SK-N-SH (cell line): ENCODE data around the gene KIAA0319L. TPM values are rescaled to one million over a fixed set of nuclear protein-coding genes. Genes with fewer than 3 reads are reported as not detected.

Experiments used
- CTCF ChIA-PET: fragments of 300-600, 350-600 bp; formaldehyde crosslinking; extraction: SDS; loops from one replicate; lab custom pipeline; 2021; lab: Yijun Ruan, JAX
- POLR2A ChIA-PET: fragments of 350-600 bp; sonication (Branson Sonifier 250); formaldehyde crosslinking; extraction: SDS; loops from one replicate; lab custom pipeline; 2020; ENCODE audit warnings: antibody characterized with exemption, inconsistent platforms; lab: Yijun Ruan, JAX
- DNase-seq: peaks from one replicate; pipeline ENCODE4 v3.0.0; 2012
- H2AFZ ChIP-seq: fragments of 200-600 bp; sonication (generic); 2 replicates; pipeline ENCODE4 v1.8.1; 2016; ENCODE audit warnings: antibody characterized with exemption, mild to moderate bottlenecking, low read depth
- H3F3A ChIP-seq: fragments of 200-600 bp; sonication (generic); replicated peaks from 2 replicates; pipeline ENCODE3; 2016; ENCODE audit warnings: antibody characterized with exemption, mild to moderate bottlenecking; ENCODE audit not compliant: insufficient read depth
- H3K27ac ChIP-seq, 2 experiments: fragments of 200-500 bp in 1 of 2; fragments of 200-600 bp in 1 of 2; sonication (Bioruptor generic) in 1 of 2; sonication (generic), shearing (Covaris generic) in 1 of 2; 2 replicates each; pipeline versions ENCODE4 v1.5.1 to v1.6.1; 2014 to 2016; ENCODE audit warnings: low read depth in 2 of 2, inconsistent platforms in 1 of 2, low read length in 1 of 2, mild to moderate bottlenecking in 1 of 2, mixed read lengths in 1 of 2
- H3K27me3 ChIP-seq: fragments of 200-600 bp; sonication (generic), shearing (Covaris generic); 2 replicates; pipeline ENCODE4 v1.6.1; 2016; ENCODE audit warnings: mixed run types; ENCODE audit not compliant: insufficient read depth
- H3K36me3 ChIP-seq, 2 experiments: fragments of 200-500 bp in 1 of 2; fragments of 200-600 bp in 1 of 2; sonication (Bioruptor generic) in 1 of 2; sonication (generic) in 1 of 2; replicated peaks in 1 of 2; 2 replicates each; pipeline versions ENCODE3 to v1.5.1; 2014 to 2016; ENCODE audit warnings: low read length in 1 of 2, mild to moderate bottlenecking in 1 of 2; ENCODE audit not compliant: insufficient read depth in 2 of 2, control insufficient read depth in 1 of 2
- H3K4me1 ChIP-seq, 2 experiments: fragments of 200-500 bp in 1 of 2; fragments of 200-600 bp in 1 of 2; sonication (Bioruptor generic) in 1 of 2; sonication (generic), shearing (Covaris generic) in 1 of 2; 2 replicates each; pipeline versions ENCODE4 v1.5.1 to v1.6.1; 2014 to 2016; ENCODE audit warnings: low read depth in 1 of 2, low read length in 1 of 2, mixed run types in 1 of 2; ENCODE audit not compliant: insufficient read depth in 2 of 2, control insufficient read depth in 1 of 2
- H3K4me2 ChIP-seq: fragments of 200-600 bp; sonication (generic), shearing (Covaris generic); 2 replicates; pipeline ENCODE4 v1.6.1; 2017; ENCODE audit warnings: mixed run types
- H3K4me3 ChIP-seq, 2 experiments: fragments of 200-500 bp in 1 of 2; fragments of 200-600 bp in 1 of 2; sonication (Bioruptor generic) in 1 of 2; sonication (generic), shearing (Covaris generic) in 1 of 2; 2 replicates each; pipeline versions ENCODE4 v1.5.1 to v1.8.1; 2014 to 2016; ENCODE audit warnings: low read depth in 2 of 2, inconsistent platforms in 1 of 2, low read length in 1 of 2, mild to moderate bottlenecking in 1 of 2, mixed read lengths in 1 of 2, moderate library complexity in 1 of 2
- H3K79me2 ChIP-seq: fragments of 200-600 bp; sonication (generic); 2 replicates; pipeline ENCODE4 v1.8.1; 2017; ENCODE audit warnings: mild to moderate bottlenecking; ENCODE audit not compliant: insufficient read depth
- H3K9ac ChIP-seq: fragments of 200-600 bp; sonication (generic); 2 replicates; pipeline ENCODE4 v1.6.1; 2017; ENCODE audit warnings: mixed run types
- H3K9me2 ChIP-seq: fragments of 200-600 bp; sonication (generic); 2 replicates; pipeline ENCODE4 v1.6.1; 2017; ENCODE audit warnings: mixed run types
- H3K9me3 ChIP-seq: fragments of 200-600 bp; sonication (generic); 2 replicates; pipeline ENCODE4 v1.6.1; 2017; ENCODE audit warnings: mixed run types, mild to moderate bottlenecking, moderate library complexity
- H4K20me1 ChIP-seq: fragments of 200-600 bp; sonication (generic); 2 replicates; pipeline ENCODE4 v1.6.1; 2017; ENCODE audit warnings: mild to moderate bottlenecking, mixed run types; ENCODE audit not compliant: insufficient read depth
- ELF1 ChIP-seq: IDR thresholded peaks from 2 replicates; pipeline ENCODE4 v1.4.0; 2012
- EZH2phosphoT487 ChIP-seq: fragments of 200-600 bp; sonication (generic); IDR thresholded peaks from 2 replicates; pipeline ENCODE4 v1.6.1; 2017; ENCODE audit warnings: low read depth, mixed run types, mild to moderate bottlenecking, antibody characterized with exemption, moderate library complexity, borderline replicate concordance
- FOSL2 ChIP-seq: IDR thresholded peaks from 2 replicates; pipeline ENCODE4 v1.4.0; 2012; ENCODE audit warnings: low read depth, mild to moderate bottlenecking, moderate library complexity, borderline replicate concordance
- RAD21 ChIP-seq: IDR thresholded peaks from 2 replicates; pipeline ENCODE4 v1.6.1; 2012; ENCODE audit warnings: mild to moderate bottlenecking, low read length
- WGBS: methylation state at CpG from one replicate; pipeline ENCODE4 v1.1.6; 2017; ENCODE audit warnings: low lambda C conversion rate; 5-methylcytosine and 5-hydroxymethylcytosine counted together
- polyA plus RNA-seq, 3 experiments: library from polyadenylated mRNA; depleted of rRNA; stranded (reverse); fragments of >200 nt; gene quantifications; 2 replicates each; pipeline ENCODE4 v1.2.3, GENCODE V29; 2012
- TF ChIP-seq, protein P1 (sequence below): fragments of 150-350 bp; IDR thresholded peaks from 2 replicates; pipeline ENCODE4 v1.6.1; 2017; ENCODE audit warnings: antibody characterized with exemption, low read length, low read depth, borderline replicate concordance
- TF ChIP-seq, protein P2 (sequence below): fragments of 200-600 bp; sonication (generic); IDR thresholded peaks from 2 replicates; pipeline ENCODE4 v1.6.1; 2017; ENCODE audit warnings: antibody characterized with exemption, mild to moderate bottlenecking, moderate library complexity
- TF ChIP-seq, protein P3 (sequence below): IDR thresholded peaks from 2 replicates; pipeline ENCODE4 v1.4.0; 2012; ENCODE audit warnings: low read depth, borderline replicate concordance

KIAA0319L gene
- polyA plus RNA-seq, 1 of the 3 experiments (the other 2 are of a cell fraction): 51.9 TPM

DNA sequence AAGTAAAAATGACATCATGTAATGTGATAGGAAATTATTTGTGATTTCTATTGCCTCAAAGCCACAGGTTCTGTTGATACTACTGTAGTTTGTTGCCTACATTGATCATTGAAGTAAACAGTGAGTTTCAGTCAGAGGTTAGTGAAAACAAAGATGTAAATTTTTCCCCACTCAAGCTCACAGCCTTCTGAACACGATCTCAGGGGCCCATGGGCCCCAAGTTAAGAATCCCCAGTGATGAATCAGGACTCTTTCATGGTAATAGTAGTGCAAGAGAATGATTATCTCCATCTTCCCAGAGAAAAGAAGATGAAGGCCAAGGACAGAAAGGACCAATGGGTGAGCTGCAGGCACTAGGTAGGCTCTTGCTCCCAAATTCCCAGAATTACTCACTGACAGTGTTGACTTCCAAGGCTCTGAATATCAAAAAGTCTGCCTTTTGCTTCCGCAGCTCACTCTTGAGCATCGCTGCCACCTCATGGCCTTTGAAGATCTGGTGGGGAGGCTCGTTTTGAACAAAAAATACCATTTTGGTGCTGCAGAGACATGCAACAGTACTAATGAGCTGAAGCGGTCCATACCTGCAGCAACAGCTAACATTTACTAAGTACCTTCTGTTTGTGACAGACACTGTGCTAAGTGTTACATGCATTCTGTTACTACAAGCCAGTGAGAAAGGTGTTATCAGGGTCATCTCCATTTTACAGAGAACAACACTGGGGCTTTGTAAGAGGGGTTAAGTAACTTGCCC is 113.3 kb downstream of the KIAA0319L start:
- peaks cover 39 to 89% of the 10 kb centered on the region in 2 experiments for H3K36me3 ChIP-seq
- POLR2A ChIA-PET: no interaction called here
- 71% methylated on average over 2 of the region's 5 CpGs for WGBS

DNA sequence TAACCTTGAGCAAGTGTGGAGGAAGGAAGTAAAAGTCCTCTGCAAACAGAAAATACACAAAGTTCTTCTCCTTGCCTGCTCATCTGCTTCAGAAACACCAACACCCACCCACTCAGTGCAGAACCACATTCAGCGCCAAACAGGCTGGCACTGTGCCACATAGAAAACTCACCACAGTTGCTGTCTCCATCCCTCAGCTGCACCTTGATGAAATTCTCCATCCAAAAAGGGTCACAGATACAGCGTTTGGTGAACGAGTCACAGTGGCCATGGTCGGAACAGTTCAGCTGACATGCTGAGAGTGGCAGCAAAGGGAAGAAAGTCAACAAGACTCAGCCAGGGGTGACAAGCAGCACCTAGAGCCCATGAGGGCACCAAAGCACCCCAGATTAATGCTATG is 114.5 kb downstream of the KIAA0319L start:
- no peaks in the 10 kb centered on the region for H3K79me2 ChIP-seq
- no peak for DNase-seq
- 0 out of 4 replicates have a peak, but pooled peaks cover 0 to 1% of the 10 kb centered on the region in 2 experiments for H3K4me1 ChIP-seq
- no peak overlapping the region for H3K4me3 ChIP-seq
- H3K27ac ChIP-seq: no peak overlapping the region
- no peaks in the 10 kb centered on the region for H3K27me3 ChIP-seq
- ChIA-PET POLR2A (no interaction called here), CTCF (interaction anchor here (1.5 to 1.8 kb wide), 3 partner anchors 9 to 284 kb away, joined by 5 to 10 read pairs (median 6); no protein-coding TSS in a partner anchor)
- no peaks in the 10 kb centered on the region for H4K20me1 ChIP-seq
- no peaks in the 10 kb centered on the region for H3K9me3 ChIP-seq
- H3K9me2 ChIP-seq: no peaks in the 10 kb centered on the region
- no peak overlapping the region for H3K4me2 ChIP-seq
- H2AFZ ChIP-seq: no peak overlapping the region
- TF ChIP-seq FOSL2: no peak
- no peak for TF ChIP-seq EZH2phosphoT487
- TF ChIP-seq, protein P1, sequence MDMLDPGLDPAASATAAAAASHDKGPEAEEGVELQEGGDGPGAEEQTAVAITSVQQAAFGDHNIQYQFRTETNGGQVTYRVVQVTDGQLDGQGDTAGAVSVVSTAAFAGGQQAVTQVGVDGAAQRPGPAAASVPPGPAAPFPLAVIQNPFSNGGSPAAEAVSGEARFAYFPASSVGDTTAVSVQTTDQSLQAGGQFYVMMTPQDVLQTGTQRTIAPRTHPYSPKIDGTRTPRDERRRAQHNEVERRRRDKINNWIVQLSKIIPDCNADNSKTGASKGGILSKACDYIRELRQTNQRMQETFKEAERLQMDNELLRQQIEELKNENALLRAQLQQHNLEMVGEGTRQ: no peak
- WGBS: 100% methylated on average over 3 of the region's 4 CpGs
- no peaks in the 10 kb centered on the region for H3F3A ChIP-seq
- peaks cover 35 to 82% of the 10 kb centered on the region in 2 experiments for H3K36me3 ChIP-seq
- H3K9ac ChIP-seq: no peak overlapping the region

More for the DNA sequence above, 113.3 kb downstream of the KIAA0319L start:
- no peaks in the 10 kb centered on the region for H3K79me2 ChIP-seq
- no peak overlapping the region for H3K4me2 ChIP-seq
- H3K4me1 ChIP-seq: peaks cover 0 to 7% of the 10 kb centered on the region in 2 experiments; a peak in 1 of 4 replicates
- no peak overlapping the region for H2AFZ ChIP-seq
- DNase-seq: no peak
- H3K9me3 ChIP-seq: no peaks in the 10 kb centered on the region
- peak; percentile 54 for TF ChIP-seq RAD21
- TF ChIP-seq, protein P2, sequence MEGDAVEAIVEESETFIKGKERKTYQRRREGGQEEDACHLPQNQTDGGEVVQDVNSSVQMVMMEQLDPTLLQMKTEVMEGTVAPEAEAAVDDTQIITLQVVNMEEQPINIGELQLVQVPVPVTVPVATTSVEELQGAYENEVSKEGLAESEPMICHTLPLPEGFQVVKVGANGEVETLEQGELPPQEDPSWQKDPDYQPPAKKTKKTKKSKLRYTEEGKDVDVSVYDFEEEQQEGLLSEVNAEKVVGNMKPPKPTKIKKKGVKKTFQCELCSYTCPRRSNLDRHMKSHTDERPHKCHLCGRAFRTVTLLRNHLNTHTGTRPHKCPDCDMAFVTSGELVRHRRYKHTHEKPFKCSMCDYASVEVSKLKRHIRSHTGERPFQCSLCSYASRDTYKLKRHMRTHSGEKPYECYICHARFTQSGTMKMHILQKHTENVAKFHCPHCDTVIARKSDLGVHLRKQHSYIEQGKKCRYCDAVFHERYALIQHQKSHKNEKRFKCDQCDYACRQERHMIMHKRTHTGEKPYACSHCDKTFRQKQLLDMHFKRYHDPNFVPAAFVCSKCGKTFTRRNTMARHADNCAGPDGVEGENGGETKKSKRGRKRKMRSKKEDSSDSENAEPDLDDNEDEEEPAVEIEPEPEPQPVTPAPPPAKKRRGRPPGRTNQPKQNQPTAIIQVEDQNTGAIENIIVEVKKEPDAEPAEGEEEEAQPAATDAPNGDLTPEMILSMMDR: peak; percentile 30; the same call in 1 of the 2 replicates
- TF ChIP-seq, protein P3, sequence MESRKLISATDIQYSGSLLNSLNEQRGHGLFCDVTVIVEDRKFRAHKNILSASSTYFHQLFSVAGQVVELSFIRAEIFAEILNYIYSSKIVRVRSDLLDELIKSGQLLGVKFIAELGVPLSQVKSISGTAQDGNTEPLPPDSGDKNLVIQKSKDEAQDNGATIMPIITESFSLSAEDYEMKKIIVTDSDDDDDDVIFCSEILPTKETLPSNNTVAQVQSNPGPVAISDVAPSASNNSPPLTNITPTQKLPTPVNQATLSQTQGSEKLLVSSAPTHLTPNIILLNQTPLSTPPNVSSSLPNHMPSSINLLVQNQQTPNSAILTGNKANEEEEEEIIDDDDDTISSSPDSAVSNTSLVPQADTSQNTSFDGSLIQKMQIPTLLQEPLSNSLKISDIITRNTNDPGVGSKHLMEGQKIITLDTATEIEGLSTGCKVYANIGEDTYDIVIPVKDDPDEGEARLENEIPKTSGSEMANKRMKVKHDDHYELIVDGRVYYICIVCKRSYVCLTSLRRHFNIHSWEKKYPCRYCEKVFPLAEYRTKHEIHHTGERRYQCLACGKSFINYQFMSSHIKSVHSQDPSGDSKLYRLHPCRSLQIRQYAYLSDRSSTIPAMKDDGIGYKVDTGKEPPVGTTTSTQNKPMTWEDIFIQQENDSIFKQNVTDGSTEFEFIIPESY: no peak
- no peak for TF ChIP-seq ELF1
- peaks cover under 1% of the 10 kb centered on the region for H3F3A ChIP-seq
- no peaks in the 10 kb centered on the region for H3K9me2 ChIP-seq
- CTCF ChIA-PET: interaction anchor here (1.0 to 3.0 kb wide), 16 partner anchors 8 to 283 kb away, joined by 3 to 17 read pairs (median 4); no protein-coding TSS in a partner anchor
- H3K9ac ChIP-seq: no peak overlapping the region
- no peak overlapping the region for H3K27ac ChIP-seq
- no peaks in the 10 kb centered on the region for H4K20me1 ChIP-seq
- no peak overlapping the region for H3K4me3 ChIP-seq
- H3K27me3 ChIP-seq: no peaks in the 10 kb centered on the region
